Endodermal cell (in vitro differentiated cells): ENCODE data around the gene SEMA3D. TPM values are rescaled to one million over a fixed set of nuclear protein-coding genes. Genes with fewer than 3 reads are reported as not detected.

Experiments
- DNase-seq: peaks from one replicate; pipeline ENCODE4 v3.0.0-alpha.2; 2017
- H3K27ac ChIP-seq: 2 replicates; pipeline ENCODE4 v1.5.1; 2013; ENCODE audit warnings: mild to moderate bottlenecking, low read depth, low read length, moderate library complexity
- H3K27me3 ChIP-seq: 2 replicates; pipeline ENCODE4 v1.6.1; 2013; ENCODE audit warnings: mild to moderate bottlenecking, low read length, moderate library complexity; ENCODE audit not compliant: insufficient read depth, control insufficient read depth, poor library complexity, severe bottlenecking
- H3K36me3 ChIP-seq: 2 replicates; pipeline ENCODE4 v1.7.0; 2013; ENCODE audit warnings: mild to moderate bottlenecking, low read length, moderate library complexity; ENCODE audit not compliant: control insufficient read depth, insufficient read depth
- H3K4me1 ChIP-seq: one replicate; pipeline ENCODE4 v1.7.0; 2013; ENCODE audit warnings: low read length; ENCODE audit not compliant: control insufficient read depth, insufficient read depth
- H3K4me3 ChIP-seq: 2 replicates; pipeline ENCODE4 v1.5.1; 2013; ENCODE audit warnings: mild to moderate bottlenecking, low read length, moderate library complexity
- H3K9ac ChIP-seq: 2 replicates; pipeline ENCODE4 v1.6.1; 2013; ENCODE audit warnings: mild to moderate bottlenecking, low read length, moderate library complexity; ENCODE audit not compliant: poor library complexity, severe bottlenecking; ENCODE audit errors: extremely low read depth
- H3K9me3 ChIP-seq: 2 replicates; pipeline ENCODE4 v1.6.1; 2013; ENCODE audit warnings: mild to moderate bottlenecking, low read length, moderate library complexity; ENCODE audit not compliant: control insufficient read depth
- H3K27ac Mint-ChIP-seq: 2 replicates; pipeline ENCODE4 v1.8.0; 2020; ENCODE audit warnings: mixed read lengths
- H3K27me3 Mint-ChIP-seq: 2 replicates; pipeline ENCODE4 v1.8.0; 2021; ENCODE audit warnings: mild to moderate bottlenecking, mixed read lengths; ENCODE audit not compliant: insufficient read depth
- H3K36me3 Mint-ChIP-seq: 2 replicates; pipeline ENCODE4 v1.8.0; 2020; ENCODE audit warnings: low read depth, mixed read lengths
- H3K4me1 Mint-ChIP-seq: 2 replicates; pipeline ENCODE4 v1.8.0; 2020; ENCODE audit warnings: mixed read lengths
- H3K4me3 Mint-ChIP-seq: 2 replicates; pipeline ENCODE4 v1.8.0; 2020; ENCODE audit warnings: mild to moderate bottlenecking, moderate library complexity, mixed read lengths
- H3K9me3 Mint-ChIP-seq: 2 replicates; pipeline ENCODE4 v1.8.0; 2020; ENCODE audit warnings: mild to moderate bottlenecking, mixed read lengths
- CTCF ChIP-seq: fragments of 200-600 bp; sonication (generic); conservative IDR thresholded peaks from 2 replicates; pipeline ENCODE4 v1.5.0; 2021; ENCODE audit warnings: antibody characterized with exemption, mild to moderate bottlenecking
- whole genome bisulfite sequencing, 2 experiments: methylation state at CpG; one replicate each; pipeline versions ENCODE4 v1.1.5 to v1.1.7; 2013; ENCODE audit warnings: missing lambda C conversion rate in 2 of 2, mixed read lengths in 1 of 2; ENCODE audit not compliant: insufficient coverage in 1 of 2, insufficient read length in 1 of 2; 5-methylcytosine and 5-hydroxymethylcytosine counted together
- total RNA-seq, 2 donors: library from RNA; stranded (reverse); fragmentation: NEBNext Ultra II Directional in 1 of 2; extraction: Animal tissue kit (Norgen Biotek cat#: 25700) in 1 of 2; gene quantifications; 2 replicates in 1 of 2; 3 replicates in 1 of 2; pipeline ENCODE4 v1.2.1, GENCODE V29; 2021

The SEMA3D gene
- total RNA-seq, 2 donors from 2014 or later = 6.5 to 13.9 TPM

- no peaks in the 10 kb centered on the region for H3K4me1 Mint-ChIP-seq
- no peak overlapping the region for H3K4me3 Mint-ChIP-seq
- H3K36me3 ChIP-seq = no peaks in the 10 kb centered on the region
- TF ChIP-seq CTCF = no peak
- H3K4me3 ChIP-seq = no peak overlapping the region
- DNase-seq = no peak
- peaks cover 3% of the 10 kb centered on the region for H3K4me1 ChIP-seq
- no peaks in the 10 kb centered on the region for H3K27me3 Mint-ChIP-seq
- H3K9ac ChIP-seq = no peak overlapping the region
- no peak overlapping the region for H3K27ac ChIP-seq
- H3K27me3 ChIP-seq = no peaks in the 10 kb centered on the region
- no peaks in the 10 kb centered on the region for H3K36me3 Mint-ChIP-seq
- no peak overlapping the region for H3K27ac Mint-ChIP-seq
- WGBS, 2 experiments = 92 to 97% methylated on average over 3 of the region's 3 CpGs
- H3K9me3 Mint-ChIP-seq = no peaks in the 10 kb centered on the region
- no peaks in the 10 kb centered on the region for H3K9me3 ChIP-seq
Observed at GRCh38 chr7:85230623-85231022, 43.8 kb upstream of the SEMA3D start.

GRCh38 chr7:85229544-85229943, 42.7 kb upstream of the SEMA3D start:
- Mint-ChIP-seq H3K4me1 (no peaks in the 10 kb centered on the region), H3K27ac (no peak overlapping the region), H3K4me3 (no peak overlapping the region), H3K9me3 (no peaks in the 10 kb centered on the region), H3K36me3 (no peaks in the 10 kb centered on the region), H3K27me3 (no peaks in the 10 kb centered on the region)
- no peak overlapping the region for H3K9ac ChIP-seq
- peaks cover 3% of the 10 kb centered on the region for H3K4me1 ChIP-seq
- no peaks in the 10 kb centered on the region for H3K27me3 ChIP-seq
- no peak overlapping the region for H3K4me3 ChIP-seq
- no peaks in the 10 kb centered on the region for H3K36me3 ChIP-seq
- no peak for TF ChIP-seq CTCF
- no peak overlapping the region for H3K27ac ChIP-seq
- DNase-seq = no peak
- H3K9me3 ChIP-seq = no peaks in the 10 kb centered on the region

GRCh38 chr7:85226361-85227085, 39.7 kb upstream of the SEMA3D start:
- Mint-ChIP-seq H3K4me3 (no peak overlapping the region), H3K27me3 (no peaks in the 10 kb centered on the region), H3K9me3 (no peaks in the 10 kb centered on the region), H3K36me3 (no peaks in the 10 kb centered on the region), H3K27ac (no peak overlapping the region), H3K4me1 (no peaks in the 10 kb centered on the region)
- no peaks in the 10 kb centered on the region for H3K9me3 ChIP-seq
- TF ChIP-seq CTCF = no peak
- no peak overlapping the region for H3K27ac ChIP-seq
- H3K4me1 ChIP-seq = no peaks in the 10 kb centered on the region
- H3K4me3 ChIP-seq = no peak overlapping the region
- no peak for DNase-seq
- 95 to 100% methylated on average over 1 to 3 of the region's 3 CpGs for WGBS, 2 experiments
- H3K36me3 ChIP-seq = no peaks in the 10 kb centered on the region
- no peaks in the 10 kb centered on the region for H3K27me3 ChIP-seq
- no peak overlapping the region for H3K9ac ChIP-seq
